Caki2 (cell line): ENCODE measurements around the gene HSPG2. TPM values are rescaled to one million over a fixed set of nuclear protein-coding genes. Genes with fewer than 3 reads are reported as not detected.

Experiments
- DNase-seq: peaks from one replicate; pipeline ENCODE4 v3.0.0-alpha.2; 2015; ENCODE audit warnings: low read depth
- in situ Hi-C: cut with HindIII; loops from 2 replicates; pipeline ENCODE4 v1.10.0; 2016; ENCODE audit warnings: low sequenced_read_pairs, low pct_unique_long_range_greater_than_20kb, mixed read lengths
- total RNA-seq: library from RNA; depleted of rRNA; stranded (reverse); fragments of >200 nt; shearing (Covaris generic); gene quantifications from 2 replicates; pipeline ENCODE4 v1.2.3, GENCODE V29; 2014; ENCODE audit warnings: low replicate concordance

HSPG2 gene
- total RNA-seq, 1 experiment from 2014 or later: 80.2 TPM

DNA sequence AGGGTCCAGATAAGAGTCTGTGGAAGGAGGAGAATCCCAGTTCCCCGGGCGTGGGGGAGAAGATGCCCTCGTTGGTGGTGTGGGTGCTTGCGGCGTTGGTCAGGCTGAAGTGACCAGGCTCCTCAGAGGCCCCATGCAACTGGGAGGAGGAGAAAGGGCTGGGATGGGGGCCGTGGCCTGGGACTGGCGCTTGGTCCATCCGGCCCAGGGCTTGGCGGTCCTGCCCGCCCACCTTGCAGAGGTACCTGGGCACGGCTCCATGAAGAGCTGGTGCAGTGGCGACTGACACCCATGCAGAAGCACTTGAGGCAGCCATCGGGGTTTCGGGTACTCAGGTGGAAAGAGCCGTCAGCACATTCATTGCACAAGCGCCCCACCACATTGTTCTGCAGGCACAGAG, 60.8 kb downstream of the HSPG2 start:
- no peak for DNase-seq
- in situ Hi-C loops: no loop called here

DNA sequence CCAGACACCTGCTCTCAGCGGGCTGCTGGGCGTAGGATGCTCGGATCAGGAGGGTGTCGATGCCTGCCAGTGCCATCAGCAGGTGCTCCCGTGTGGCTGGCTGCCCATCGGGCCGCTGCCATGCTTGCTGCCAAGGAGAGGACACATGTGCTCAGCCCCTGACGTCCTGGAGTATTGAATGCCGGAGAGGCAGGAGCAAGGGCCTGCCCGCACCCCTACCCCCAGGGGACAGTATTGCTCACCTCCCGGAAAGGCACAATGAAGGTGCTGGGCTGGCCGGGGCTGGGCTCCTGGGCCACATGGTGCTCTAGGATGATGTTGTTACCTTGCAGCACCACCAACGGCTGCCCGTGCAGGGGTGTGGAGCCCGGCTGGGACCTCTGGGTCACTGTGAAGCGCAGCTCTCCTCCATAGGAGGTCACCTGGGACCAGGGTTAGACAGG, 61.5 kb downstream of the HSPG2 start:
- in situ Hi-C loops: no loop called here
- DNase-seq: no peak

DNA sequence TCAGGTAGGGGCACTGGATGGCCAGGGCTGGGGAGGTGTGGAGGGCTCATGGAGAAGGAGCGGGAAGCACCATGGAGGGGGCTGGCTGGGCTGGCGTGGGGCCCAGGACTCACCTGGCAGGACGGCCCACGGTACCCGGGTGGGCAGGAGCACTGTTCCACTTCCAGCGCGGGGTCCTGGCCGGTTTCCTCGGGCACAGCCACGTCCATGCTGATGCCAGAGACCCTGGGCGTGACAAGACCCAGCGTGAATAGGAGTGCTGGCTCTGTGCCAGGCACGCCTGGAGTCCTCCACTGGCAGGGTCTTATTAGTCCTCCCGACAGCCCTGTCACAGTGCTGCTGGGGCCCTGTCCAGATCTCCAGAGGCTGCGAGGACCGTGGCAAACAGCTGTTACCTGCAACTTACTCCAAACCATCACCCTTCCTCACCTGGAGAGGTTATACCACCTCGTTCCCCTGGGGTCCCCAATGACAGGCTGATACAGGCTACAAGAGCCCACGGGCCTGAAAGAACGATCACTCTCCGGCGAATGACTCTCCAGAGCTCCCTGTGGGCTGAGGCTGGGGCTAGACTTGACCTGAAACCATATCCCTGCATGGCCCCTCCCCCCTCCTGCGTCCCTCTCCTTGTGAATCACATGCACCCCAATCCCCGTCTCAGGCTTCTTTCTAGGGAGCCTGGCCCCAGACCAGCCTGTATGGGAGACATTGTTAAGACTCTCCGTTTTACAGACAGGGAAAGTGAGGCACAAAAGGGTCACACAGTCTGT, 62.1 kb downstream of the HSPG2 start:
- in situ Hi-C loops: no loop called here
- DNase-seq: no peak

DNA sequence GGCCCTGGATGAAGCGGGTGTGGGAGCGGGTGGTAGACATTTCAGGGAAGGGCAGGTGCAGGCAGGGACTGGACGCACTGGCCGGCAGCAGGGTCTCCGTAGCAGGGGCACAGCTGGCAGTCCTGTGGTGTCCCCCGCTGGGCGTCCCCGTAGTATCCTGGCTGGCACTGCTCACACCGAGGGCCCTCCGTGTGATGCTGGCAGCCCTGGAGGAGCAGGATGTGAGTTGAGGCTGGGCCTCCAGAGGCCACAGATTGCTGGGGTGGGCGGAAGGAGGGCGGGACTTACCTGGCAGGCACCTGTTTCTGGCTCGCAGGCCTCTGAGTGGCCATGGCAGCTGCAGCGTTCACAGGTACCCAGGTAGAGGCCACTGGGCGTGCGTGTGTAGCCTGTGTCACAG, 62.8 kb downstream of the HSPG2 start:
- in situ Hi-C loops: no loop called here
- no peak for DNase-seq

DNA sequence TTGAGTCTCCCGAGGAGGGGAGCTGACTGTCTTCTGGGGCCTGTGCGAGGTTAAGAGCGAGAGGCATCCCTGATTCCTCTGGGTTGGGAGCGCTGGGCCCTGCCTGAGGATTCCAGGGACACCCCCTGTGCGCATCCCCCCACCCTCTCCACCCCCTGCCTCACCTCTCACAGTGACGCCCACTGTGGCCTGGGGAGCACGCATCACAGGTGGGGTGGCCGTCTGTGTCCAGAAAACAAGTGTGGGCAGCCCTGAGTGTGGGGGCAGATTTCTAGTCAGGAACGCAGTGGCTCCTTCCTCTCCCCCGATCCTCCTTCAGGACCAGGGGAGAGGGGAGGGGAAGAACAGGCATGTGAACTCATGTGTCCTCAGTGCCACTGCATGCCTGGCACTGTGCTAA, 63.3 kb downstream of the HSPG2 start:
- in situ Hi-C loops: no loop called here
- no peak for DNase-seq

DNA sequence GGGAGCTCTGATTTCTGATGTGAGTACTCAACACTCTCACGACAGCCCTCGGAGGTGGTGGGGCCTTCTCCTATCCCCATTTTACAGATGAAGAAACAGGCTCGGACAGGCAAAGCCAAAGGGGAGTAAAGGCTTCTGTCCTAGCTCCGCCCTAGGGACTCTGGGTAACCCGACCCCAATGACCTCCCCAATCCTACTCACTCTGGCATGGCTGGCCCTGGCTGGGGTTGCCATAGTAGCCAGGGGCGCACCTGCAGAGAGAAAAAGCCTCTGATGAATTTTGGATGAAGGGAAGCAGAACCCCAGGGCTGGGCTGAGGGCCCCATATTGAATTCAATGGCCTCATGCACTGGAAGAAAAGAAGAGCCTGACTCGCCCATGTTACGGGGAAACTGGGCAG, 63.9 kb downstream of the HSPG2 start:
- no peak for DNase-seq
- in situ Hi-C loops: no loop called here

- in situ Hi-C loops: no loop called here
- no peak for DNase-seq
Measured at GRCh38 chr1:21872445-21873079, 64.5 kb downstream of the HSPG2 start.

GRCh38 chr1:21871943-21872342, 65.2 kb downstream of the HSPG2 start:
- in situ Hi-C loops: no loop called here

GRCh38 chr1:21870611-21871010, 66.5 kb downstream of the HSPG2 start:
- in situ Hi-C loops: no loop called here
- no peak for DNase-seq

More at GRCh38 chr1:21871943-21872342, 65.2 kb downstream of the HSPG2 start:
- DNase-seq: no peak

DNA sequence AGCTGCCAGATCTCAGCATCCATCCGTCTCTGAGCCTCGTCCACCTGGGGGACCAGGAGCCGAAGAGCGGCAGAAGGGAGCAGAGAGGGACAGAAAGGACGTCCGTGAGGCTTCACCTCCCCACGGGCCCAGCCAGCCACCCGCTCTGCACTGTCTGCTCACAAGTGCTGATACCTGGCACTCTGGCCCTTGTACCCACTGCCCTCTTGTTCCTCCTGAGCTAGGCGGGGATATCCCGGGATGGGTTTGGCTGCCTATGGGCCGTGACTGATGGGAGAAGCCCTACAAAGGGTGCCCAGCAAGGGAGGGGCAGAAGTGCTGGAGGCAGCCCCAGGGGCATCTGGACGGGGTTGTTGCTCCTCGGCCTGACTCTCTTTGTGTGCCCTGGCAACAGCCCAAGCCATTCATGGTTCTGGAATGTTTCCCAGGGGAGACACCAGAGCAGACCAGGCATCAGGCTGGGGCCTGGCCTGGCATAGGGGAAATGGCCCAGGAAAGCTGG, 67.4 kb downstream of the HSPG2 start:
- DNase-seq: peak; percentile 76
- in situ Hi-C loops: no loop called here

- DNase-seq: no peak
- in situ Hi-C loops: no loop called here
Measured at GRCh38 chr1:21868941-21869454, 68.1 kb downstream of the HSPG2 start.

- in situ Hi-C loops: no loop called here
- DNase-seq: no peak
Measured at GRCh38 chr1:21868482-21868881, 68.6 kb downstream of the HSPG2 start.

DNA sequence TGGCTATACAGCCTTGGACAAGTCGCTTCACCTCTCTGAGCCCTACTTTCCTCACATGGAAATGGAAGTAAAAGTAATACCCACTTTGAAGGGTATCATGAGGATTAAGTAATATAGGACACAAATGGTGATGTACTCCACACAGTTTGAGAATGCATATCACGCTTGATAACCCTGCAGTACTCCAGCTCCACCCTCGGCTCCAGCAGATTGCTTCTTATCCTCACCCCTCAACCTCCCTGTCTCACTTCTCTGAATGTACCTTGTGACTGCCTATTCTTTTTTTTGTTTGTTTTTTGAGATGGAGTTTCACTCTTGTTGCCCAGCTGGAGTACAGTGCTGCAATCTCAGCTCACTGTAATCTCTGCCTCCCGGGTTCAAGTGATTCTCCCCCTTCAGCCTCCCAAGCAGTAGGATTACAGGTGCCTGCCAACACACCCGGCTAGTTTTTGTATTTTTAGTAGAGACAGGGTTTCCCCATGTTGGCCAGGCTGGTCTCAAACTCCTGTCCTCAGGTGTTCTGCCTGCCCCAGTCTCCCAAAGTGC, 69.6 kb downstream of the HSPG2 start:
- DNase-seq: no peak
- in situ Hi-C loops: no loop called here

GRCh38 chr1:21866707-21867043, 70.4 kb downstream of the HSPG2 start:
- in situ Hi-C loops: no loop called here
- DNase-seq: no peak

DNA sequence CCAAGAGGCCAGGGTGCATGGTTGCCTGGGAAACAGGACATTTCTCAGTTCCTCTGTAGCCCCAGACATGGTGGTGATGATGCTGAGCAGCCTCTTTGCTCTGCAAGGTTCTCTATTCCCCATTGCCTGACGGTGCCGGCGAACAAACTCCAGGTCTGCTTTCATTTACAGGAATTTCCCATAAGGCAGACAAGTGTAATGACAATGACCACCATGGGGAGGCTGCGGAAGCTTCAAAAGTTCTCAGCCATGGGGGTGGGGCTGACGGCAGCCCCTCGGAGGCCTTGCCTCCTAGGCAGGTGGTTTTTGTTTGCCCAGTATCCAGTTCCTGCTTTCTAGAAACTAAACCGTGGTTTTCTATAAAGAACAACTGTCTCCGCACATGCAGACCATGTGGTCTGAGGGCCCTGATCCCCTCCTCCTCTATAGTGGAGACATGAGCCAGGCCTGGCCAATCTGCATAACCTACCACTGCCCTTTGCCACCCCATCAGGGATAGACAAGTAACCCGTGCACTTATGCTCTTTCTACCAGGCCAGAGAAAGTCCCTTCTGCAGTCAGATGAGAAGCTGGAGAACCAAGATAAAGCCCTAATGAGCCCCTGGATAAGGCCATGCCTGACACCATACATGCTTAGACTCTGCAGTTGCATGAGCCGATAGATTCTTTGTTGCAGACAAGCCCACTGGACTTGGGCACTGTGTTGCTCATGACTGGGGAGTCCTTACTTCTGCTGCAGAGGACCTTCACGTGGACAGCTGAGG, 71.0 kb downstream of the HSPG2 start:
- no peak for DNase-seq
- in situ Hi-C loops: no loop called here

GRCh38 chr1:21865609-21865942, 71.5 kb downstream of the HSPG2 start:
- in situ Hi-C loops: no loop called here
- no peak for DNase-seq

- in situ Hi-C loops: no loop called here
- DNase-seq: no peak
Measured at GRCh38 chr1:21864730-21865129, 72.4 kb downstream of the HSPG2 start.

- DNase-seq: no peak
- in situ Hi-C loops: no loop called here
Measured at GRCh38 chr1:21863981-21864380, 73.1 kb downstream of the HSPG2 start.
